H9 (cell line): ENCODE results near the gene BSX. TPM values are rescaled to one million over a fixed set of nuclear protein-coding genes. Genes with fewer than 3 reads are reported as not detected.
A peak's percentile ranks its signal among the peaks of the same experiment; 100 is the strongest.

ENCODE experiments used
- DNase-seq: peaks from one replicate; pipeline ENCODE4 v3.0.0-alpha.2; 2017
- H2AFZ ChIP-seq: one replicate; pipeline ENCODE4 v1.6.1; 2013; ENCODE audit warnings: mild to moderate bottlenecking, low read length, control low read depth, moderate library complexity
- H2AK5ac ChIP-seq: 2 replicates; pipeline ENCODE4 v1.6.1; 2013; ENCODE audit warnings: low read length, control low read depth, mixed read lengths; ENCODE audit not compliant: insufficient read length
- H2BK120ac ChIP-seq: one replicate; pipeline ENCODE4 v1.6.1; 2013; ENCODE audit warnings: low read depth, mild to moderate bottlenecking, low read length, control low read depth, inconsistent platforms; ENCODE audit not compliant: poor library complexity, severe bottlenecking
- H2BK12ac ChIP-seq: 2 replicates; pipeline ENCODE4 v1.6.1; 2013; ENCODE audit warnings: low read length, control low read depth, mixed read lengths, low read depth; ENCODE audit not compliant: insufficient read length
- H2BK15ac ChIP-seq: 2 replicates; pipeline ENCODE4 v1.6.1; 2013; ENCODE audit warnings: low read depth, low read length, control low read depth
- H2BK20ac ChIP-seq: one replicate; pipeline ENCODE4 v1.6.1; 2013; ENCODE audit warnings: low read depth, mild to moderate bottlenecking, low read length, control low read depth, inconsistent platforms; ENCODE audit not compliant: poor library complexity, severe bottlenecking
- H2BK5ac ChIP-seq: 2 replicates; pipeline ENCODE4 v1.6.1; 2013; ENCODE audit warnings: low read length, control low read depth, mixed read lengths; ENCODE audit not compliant: insufficient read length
- H3K14ac ChIP-seq: 2 replicates; pipeline ENCODE4 v1.6.1; 2013; ENCODE audit warnings: low read length, control low read depth; ENCODE audit not compliant: insufficient read depth
- H3K18ac ChIP-seq: 2 replicates; pipeline ENCODE4 v1.6.1; 2013; ENCODE audit warnings: low read depth, mild to moderate bottlenecking, mixed read lengths, low read length, control low read depth; ENCODE audit not compliant: insufficient read length
- H3K23ac ChIP-seq: 2 replicates; pipeline ENCODE4 v1.6.1; 2013; ENCODE audit warnings: low read length, control low read depth, mixed read lengths, low read depth; ENCODE audit not compliant: insufficient read length
- H3K23me2 ChIP-seq: 2 replicates; pipeline ENCODE4 v1.6.1; 2013; ENCODE audit warnings: low read depth, mild to moderate bottlenecking, mixed read lengths, low read length, control low read depth; ENCODE audit not compliant: insufficient read length, poor library complexity, severe bottlenecking
- H3K27ac ChIP-seq: 2 replicates; pipeline ENCODE4 v1.5.1; 2013; ENCODE audit warnings: low read length, control low read depth, mixed read lengths, low read depth; ENCODE audit not compliant: insufficient read length
- H3K27me3 ChIP-seq: 2 replicates; pipeline ENCODE4 v1.6.1; 2013; ENCODE audit warnings: low read length, control low read depth, inconsistent platforms; ENCODE audit not compliant: insufficient read depth
- H3K4ac ChIP-seq: 2 replicates; pipeline ENCODE4 v1.6.1; 2013; ENCODE audit warnings: low read depth, mild to moderate bottlenecking, control low read depth, inconsistent platforms, low read length, moderate library complexity
- H3K4me1 ChIP-seq: 2 replicates; pipeline ENCODE4 v1.6.1; 2013; ENCODE audit warnings: low read length, control low read depth, inconsistent platforms; ENCODE audit not compliant: insufficient read depth
- H3K4me2 ChIP-seq: 2 replicates; pipeline ENCODE4 v1.6.1; 2013; ENCODE audit warnings: low read length, control low read depth, mixed read lengths; ENCODE audit not compliant: insufficient read length, insufficient read depth
- H3K56ac ChIP-seq: 2 replicates; pipeline ENCODE4 v1.6.1; 2013; ENCODE audit warnings: low read depth, mild to moderate bottlenecking, mixed read lengths, low read length, control low read depth; ENCODE audit not compliant: insufficient read length
- H3K79me1 ChIP-seq: 2 replicates; pipeline ENCODE4 v1.6.1; 2013; ENCODE audit warnings: low read depth, mild to moderate bottlenecking, moderate library complexity, low read length, control low read depth, inconsistent platforms; ENCODE audit not compliant: insufficient read depth, poor library complexity, severe bottlenecking
- H3K79me2 ChIP-seq: 2 replicates; pipeline ENCODE4 v1.6.1; 2013; ENCODE audit warnings: low read length, control low read depth, inconsistent platforms; ENCODE audit not compliant: insufficient read depth
- H3K9ac ChIP-seq: 2 replicates; pipeline ENCODE4 v1.6.1; 2013; ENCODE audit warnings: low read length, control low read depth, mixed read lengths; ENCODE audit not compliant: insufficient read length; ENCODE audit errors: extremely low read depth
- H3K9me3 ChIP-seq: one replicate; pipeline ENCODE4 v1.6.1; 2013; ENCODE audit warnings: low read depth, low read length, inconsistent platforms; ENCODE audit not compliant: control insufficient read depth
- H3T11ph ChIP-seq: one replicate; pipeline ENCODE4 v1.6.1; 2013; ENCODE audit warnings: mild to moderate bottlenecking, low read length, control low read depth, inconsistent platforms
- H4K20me1 ChIP-seq: one replicate; pipeline ENCODE4 v1.6.1; 2013; ENCODE audit not compliant: control insufficient read depth, insufficient read length, insufficient read depth
- H4K5ac ChIP-seq: 2 replicates; pipeline ENCODE4 v1.6.1; 2013; ENCODE audit warnings: low read depth, mild to moderate bottlenecking, mixed read lengths, low read length, control low read depth; ENCODE audit not compliant: insufficient read length
- H4K8ac ChIP-seq: replicated peaks from 2 replicates; pipeline ENCODE4 v1.6.1; 2013; ENCODE audit warnings: low read length, control low read depth, mixed read lengths, low read depth; ENCODE audit not compliant: insufficient read length
- H4K91ac ChIP-seq: 2 replicates; pipeline ENCODE4 v1.6.1; 2013; ENCODE audit warnings: low read depth, mild to moderate bottlenecking, moderate library complexity, mixed read lengths, low read length, control low read depth; ENCODE audit not compliant: insufficient read length
- H3K27ac Mint-ChIP-seq, 3 experiments: 2 replicates in 2 of 3; 3 replicates in 1 of 3; pipeline ENCODE4 v1.8.0; 2020 to 2021; ENCODE audit warnings: mixed read lengths in 3 of 3, mild to moderate bottlenecking in 1 of 3, moderate library complexity in 1 of 3
- H3K27me3 Mint-ChIP-seq: 2 replicates; pipeline ENCODE4 v1.8.0; 2021; ENCODE audit warnings: low read depth, mild to moderate bottlenecking, moderate library complexity, mixed read lengths
- H3K36me3 Mint-ChIP-seq, 3 experiments: 2 replicates in 2 of 3; 3 replicates in 1 of 3; pipeline ENCODE4 v1.8.0; 2020 to 2021; ENCODE audit warnings: low read depth in 3 of 3, mixed read lengths in 3 of 3; ENCODE audit not compliant: insufficient read depth in 1 of 3
- H3K4me1 Mint-ChIP-seq, 2 experiments: 2 replicates each; pipeline ENCODE4 v1.8.0; 2020; ENCODE audit warnings: mixed read lengths in 2 of 2
- H3K4me3 Mint-ChIP-seq, 2 experiments: 2 replicates in 1 of 2; 3 replicates in 1 of 2; pipeline ENCODE4 v1.8.0; 2020 to 2021; ENCODE audit warnings: mild to moderate bottlenecking in 2 of 2, mixed read lengths in 2 of 2, moderate library complexity in 1 of 2
- H3K9me3 Mint-ChIP-seq, 2 experiments: 2 replicates in 1 of 2; 3 replicates in 1 of 2; pipeline ENCODE4 v1.8.0; 2020; ENCODE audit warnings: mild to moderate bottlenecking in 2 of 2, mixed read lengths in 2 of 2, moderate library complexity in 1 of 2
- WGBS: extraction: QIAGEN DNeasy Blood & Tissue Kit; methylation state at CpG from one replicate; pipeline ENCODE4 v1.1.7; 2013; ENCODE audit warnings: missing lambda C conversion rate, low lambda C conversion rate, mixed read lengths; ENCODE audit not compliant: insufficient read length; ENCODE audit errors: extremely low coverage; 5-methylcytosine and 5-hydroxymethylcytosine counted together
- total RNA-seq: library from RNA; stranded (reverse); gene quantifications from 2 replicates; pipeline ENCODE4 v1.2.1, GENCODE V29; 2021
- TF ChIP-seq, protein P1 (sequence below): fragments of 200-600 bp; sonication (generic); conservative IDR thresholded peaks from 3 replicates; pipeline ENCODE4 v1.8.0; 2021; ENCODE audit warnings: antibody characterized with exemption, mild to moderate bottlenecking

BSX gene
- total RNA-seq, 1 experiment from 2014 or later = not detected

DNA sequence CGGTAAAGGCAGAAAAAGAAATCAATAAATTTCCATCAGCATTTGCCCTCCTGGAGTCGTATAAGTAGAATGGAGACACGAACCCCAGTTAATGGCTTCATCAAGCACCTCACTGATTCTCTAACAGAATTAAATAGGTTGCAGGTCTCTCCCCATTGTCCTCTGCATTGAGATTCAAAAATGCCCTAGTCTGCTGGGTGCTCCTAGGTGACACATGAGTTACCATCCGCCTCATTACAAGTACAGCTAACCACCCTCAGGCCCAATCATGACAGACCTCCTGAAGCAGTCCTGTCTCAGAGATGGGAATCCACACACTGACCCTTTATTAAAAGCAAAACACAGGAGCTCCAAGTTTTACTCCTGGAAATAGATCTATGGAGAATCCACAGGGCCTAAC is 48.9 kb upstream of the BSX start:
- peaks cover 12% of the 10 kb centered on the region in 2 experiments for H3K4me1 Mint-ChIP-seq
- Histone ChIP-seq H2AK5ac (no peak overlapping the region), H4K8ac (no peak overlapping the region), H3K4ac (no peak overlapping the region), H3T11ph (no peak overlapping the region), H3K14ac (no peak overlapping the region), H3K4me2 (no peak overlapping the region), H3K27me3 (no peaks in the 10 kb centered on the region), H3K27ac (no peak overlapping the region), H3K79me1 (no peaks in the 10 kb centered on the region), H3K4me1 (no peaks in the 10 kb centered on the region), H4K20me1 (no peaks in the 10 kb centered on the region), H2BK120ac (no peak overlapping the region), H2BK12ac (no peak overlapping the region), H2BK20ac (no peak overlapping the region), H3K9me3 (no peaks in the 10 kb centered on the region), H4K91ac (no peak overlapping the region), H2AFZ (no peak overlapping the region), H3K56ac (no peak overlapping the region), H3K9ac (no peak overlapping the region), H4K5ac (no peak overlapping the region), H2BK15ac (no peak overlapping the region), H3K18ac (no peak overlapping the region), H3K23me2 (no peaks in the 10 kb centered on the region), H3K23ac (no peak overlapping the region), H3K79me2 (no peaks in the 10 kb centered on the region), H2BK5ac (no peak overlapping the region)
- no CpG with 5 or more reads among the region's 4 CpGs for WGBS
- H3K27me3 Mint-ChIP-seq = no peaks in the 10 kb centered on the region
- no peak for DNase-seq
- H3K9me3 Mint-ChIP-seq = no peaks in the 10 kb centered on the region
- no peak overlapping the region for H3K4me3 Mint-ChIP-seq
- TF ChIP-seq, protein P1, sequence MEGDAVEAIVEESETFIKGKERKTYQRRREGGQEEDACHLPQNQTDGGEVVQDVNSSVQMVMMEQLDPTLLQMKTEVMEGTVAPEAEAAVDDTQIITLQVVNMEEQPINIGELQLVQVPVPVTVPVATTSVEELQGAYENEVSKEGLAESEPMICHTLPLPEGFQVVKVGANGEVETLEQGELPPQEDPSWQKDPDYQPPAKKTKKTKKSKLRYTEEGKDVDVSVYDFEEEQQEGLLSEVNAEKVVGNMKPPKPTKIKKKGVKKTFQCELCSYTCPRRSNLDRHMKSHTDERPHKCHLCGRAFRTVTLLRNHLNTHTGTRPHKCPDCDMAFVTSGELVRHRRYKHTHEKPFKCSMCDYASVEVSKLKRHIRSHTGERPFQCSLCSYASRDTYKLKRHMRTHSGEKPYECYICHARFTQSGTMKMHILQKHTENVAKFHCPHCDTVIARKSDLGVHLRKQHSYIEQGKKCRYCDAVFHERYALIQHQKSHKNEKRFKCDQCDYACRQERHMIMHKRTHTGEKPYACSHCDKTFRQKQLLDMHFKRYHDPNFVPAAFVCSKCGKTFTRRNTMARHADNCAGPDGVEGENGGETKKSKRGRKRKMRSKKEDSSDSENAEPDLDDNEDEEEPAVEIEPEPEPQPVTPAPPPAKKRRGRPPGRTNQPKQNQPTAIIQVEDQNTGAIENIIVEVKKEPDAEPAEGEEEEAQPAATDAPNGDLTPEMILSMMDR = no peak
- H3K36me3 Mint-ChIP-seq = no peaks in the 10 kb centered on the region
- H3K27ac Mint-ChIP-seq = peak overlapping the region in 2 of 3 experiments; percentile 46 to 86; a peak in 3 of 7 replicates
